K562 (cell line): ENCODE results near the gene MIP. TPM values are rescaled to one million over a fixed set of nuclear protein-coding genes. Genes with fewer than 3 reads are reported as not detected.

Experiments used
- ASH1L ChIP-seq: fragments of 450-650 bp; IDR thresholded peaks from 2 replicates; pipeline ENCODE4 v1.6.1; 2018; ENCODE audit warnings: borderline replicate concordance, mild to moderate bottlenecking, low read depth; ENCODE audit not compliant: partially characterized antibody
- CBX2 ChIP-seq: fragments of 200-600 bp; sonication (generic); IDR thresholded peaks from one replicate; pipeline ENCODE4 v1.6.1; 2012; ENCODE audit warnings: mild to moderate bottlenecking, low read length, inconsistent platforms; ENCODE audit not compliant: insufficient read depth, poor library complexity, severe bottlenecking
- CBX3 ChIP-seq, 2 experiments: IDR thresholded peaks; 1 replicate in 1 of 2; 2 replicates in 1 of 2; pipeline ENCODE4 v1.6.1; 2012; ENCODE audit warnings: inconsistent platforms in 2 of 2, low read length in 2 of 2, borderline replicate concordance in 1 of 2, control low read depth in 1 of 2
- EGR1 ChIP-seq: fragments of 450-650 bp; conservative IDR thresholded peaks from 2 replicates; pipeline ENCODE4 v1.6.1; 2017; ENCODE audit warnings: mild to moderate bottlenecking
- GATAD2A ChIP-seq: fragments of 450-650 bp; IDR thresholded peaks from 2 replicates; pipeline ENCODE4 v1.6.1; 2017
- HEY1 ChIP-seq: fragments of 250-450 bp; sonication (Bioruptor Pico); IDR thresholded peaks from 2 replicates; pipeline ENCODE4 v1.5.0; 2020; ENCODE audit warnings: mild to moderate bottlenecking, moderate library complexity, borderline replicate concordance
- ILK ChIP-seq: fragments of 450-650 bp; IDR thresholded peaks from 2 replicates; pipeline ENCODE4 v1.6.1; 2016; ENCODE audit warnings: missing genetic modification characterization, low read depth, mild to moderate bottlenecking, missing compliant biosample characterization, moderate library complexity, borderline replicate concordance
- L3MBTL2 ChIP-seq: fragments of 450-650 bp; IDR thresholded peaks from 2 replicates; pipeline ENCODE4 v1.6.1; 2016; ENCODE audit warnings: mild to moderate bottlenecking, moderate library complexity
- LEF1 ChIP-seq: fragments of 450-650 bp; IDR thresholded peaks from 2 replicates; pipeline ENCODE4 v1.6.1; 2016; ENCODE audit warnings: mild to moderate bottlenecking
- MEIS2 ChIP-seq: fragments of 450-650 bp; IDR thresholded peaks from 2 replicates; pipeline ENCODE4 v1.6.1; 2014; ENCODE audit warnings: mild to moderate bottlenecking; ENCODE audit not compliant: partially characterized antibody
- NR2C2 ChIP-seq, 2 experiments: fragments of 200-800 bp in 1 of 2; sonication (Bioruptor generic) in 1 of 2; sonication (generic) in 1 of 2; formaldehyde crosslinking in 1 of 2; IDR thresholded peaks; 2 replicates each; pipeline versions ENCODE4 v1.6.1 to v1.8.0; 2016 to 2022; ENCODE audit warnings: mild to moderate bottlenecking in 1 of 2, missing compliant biosample characterization in 1 of 2, missing genetic modification characterization in 1 of 2, missing genetic modification reagents in 1 of 2
- NUFIP1 ChIP-seq: fragments of 450-650 bp; IDR thresholded peaks from 2 replicates; pipeline ENCODE4 v1.6.1; 2018; ENCODE audit not compliant: partially characterized antibody
- PHB2 ChIP-seq: fragments of 450-650 bp; IDR thresholded peaks from 2 replicates; pipeline ENCODE4 v1.6.1; 2017; ENCODE audit warnings: low read depth
- SMARCB1 ChIP-seq: IDR thresholded peaks from 2 replicates; pipeline ENCODE4 v1.6.1; 2011; ENCODE audit warnings: improper control_type of control experiment, low read depth; ENCODE audit not compliant: insufficient read length
- ZNF124 ChIP-seq: sonication (generic); formaldehyde crosslinking; IDR thresholded peaks from 2 replicates; pipeline ENCODE4 v1.8.1; 2022; ENCODE audit warnings: missing genetic modification reagents
- ZNF668 ChIP-seq: fragments of 250-450 bp; sonication (Bioruptor Pico); IDR thresholded peaks from 2 replicates; pipeline ENCODE4 v1.8.0; 2022; ENCODE audit warnings: mild to moderate bottlenecking, inconsistent platforms
- ZNF76 ChIP-seq: fragments of 250-450 bp; sonication (Bioruptor Pico); IDR thresholded peaks from 2 replicates; pipeline ENCODE4 v1.4.0; 2020; ENCODE audit warnings: mild to moderate bottlenecking, moderate library complexity, borderline replicate concordance
- polyA plus RNA-seq, 8 experiments: library from polyadenylated mRNA; depleted of rRNA in 4 of 8; stranded (reverse) in 5 of 8; unstranded in 3 of 8; fragments of >200 nt; fragmentation: Nextera tagmentation in 2 of 8; fragmentation: Illumina TruSeq in 1 of 8; extraction: Ambion mirVana in 2 of 8; extraction: Trizol in 1 of 8; gene quantifications; 2 replicates each; pipeline versions ENCODE4 v1.2.1 to v1.2.3, GENCODE V29; 2011 to 2014; ENCODE audit warnings: inconsistent platforms in 1 of 8, missing spikeins in 1 of 8
- total RNA-seq, 7 experiments: library from RNA; depleted of rRNA in 6 of 7; stranded (reverse); fragments of >200 nt in 6 of 7; fragmentation: Illumina TruSeq in 2 of 7; extraction: Trizol in 2 of 7; gene quantifications; 2 replicates each; pipeline versions ENCODE4 v1.2.1 to v1.2.3, GENCODE V29; 2011 to 2021; ENCODE audit warnings: low replicate concordance in 1 of 7
- TF ChIP-seq, protein P1 (sequence below): fragments of 250-450 bp; sonication (Bioruptor Pico); IDR thresholded peaks from 2 replicates; pipeline ENCODE4 v1.4.0; 2020; ENCODE audit warnings: mild to moderate bottlenecking, moderate library complexity
- TF ChIP-seq, protein P2 (sequence below): fragments of 250-450 bp; sonication (Bioruptor Pico); IDR thresholded peaks from 2 replicates; pipeline ENCODE4 v1.8.0; 2022; ENCODE audit warnings: inconsistent platforms, mild to moderate bottlenecking, moderate library complexity, borderline replicate concordance
- TF ChIP-seq, protein P3 (sequence below), 2 experiments: fragments of 150-350 bp in 1 of 2; IDR thresholded peaks; 2 replicates each; pipeline ENCODE4 v1.6.1; 2012 to 2016; ENCODE audit warnings: low read depth in 2 of 2, low read length in 2 of 2, mild to moderate bottlenecking in 1 of 2, moderate library complexity in 1 of 2

MIP gene
- total and polyA plus RNA-seq, 9 of the 15 experiments (the other 6 are each of a cell fraction or from before 2014, with no cell fraction given) = 0.09 to 0.36 (median 0.19) TPM; not detected in 5

DNA sequence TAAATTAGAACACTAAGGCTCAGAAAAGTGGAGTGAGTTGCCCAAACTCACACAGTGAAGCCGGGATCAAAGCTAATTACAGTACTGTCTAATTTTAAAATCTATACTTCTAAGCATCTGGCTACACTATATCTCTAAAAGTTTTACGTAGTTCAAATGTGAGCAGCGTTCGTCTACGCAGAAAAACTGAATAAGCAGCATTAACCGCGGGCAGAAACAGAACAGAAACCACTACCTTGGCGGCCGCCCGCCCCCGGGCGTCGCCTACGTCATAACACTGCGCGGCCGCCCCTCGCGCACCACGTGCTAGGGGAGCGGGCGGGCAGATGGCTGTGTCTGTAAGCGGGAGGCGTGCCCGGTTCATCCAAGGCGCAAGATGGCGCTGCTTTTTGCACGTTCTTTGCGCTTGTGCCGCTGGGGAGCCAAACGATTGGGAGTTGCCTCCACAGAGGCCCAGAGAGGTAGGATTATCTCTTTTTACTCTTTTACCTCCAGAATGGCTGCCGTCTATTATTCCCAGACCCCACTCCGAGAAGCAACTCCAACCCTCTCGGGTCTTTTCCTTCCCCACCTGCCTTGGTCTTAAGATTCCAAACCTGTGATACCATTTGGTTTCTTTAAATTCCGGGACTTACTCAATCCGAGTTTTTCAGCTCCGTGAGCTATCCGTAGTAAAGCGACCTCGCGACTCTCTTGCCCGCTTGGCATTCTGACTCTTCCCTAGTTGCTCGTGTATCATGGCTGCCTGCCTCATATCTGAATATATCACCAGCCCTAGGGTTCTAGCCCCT is 14.0 kb upstream of the MIP start, which contains the start of gene SPRYD4 (continued):
- TF ChIP-seq, protein P1, sequence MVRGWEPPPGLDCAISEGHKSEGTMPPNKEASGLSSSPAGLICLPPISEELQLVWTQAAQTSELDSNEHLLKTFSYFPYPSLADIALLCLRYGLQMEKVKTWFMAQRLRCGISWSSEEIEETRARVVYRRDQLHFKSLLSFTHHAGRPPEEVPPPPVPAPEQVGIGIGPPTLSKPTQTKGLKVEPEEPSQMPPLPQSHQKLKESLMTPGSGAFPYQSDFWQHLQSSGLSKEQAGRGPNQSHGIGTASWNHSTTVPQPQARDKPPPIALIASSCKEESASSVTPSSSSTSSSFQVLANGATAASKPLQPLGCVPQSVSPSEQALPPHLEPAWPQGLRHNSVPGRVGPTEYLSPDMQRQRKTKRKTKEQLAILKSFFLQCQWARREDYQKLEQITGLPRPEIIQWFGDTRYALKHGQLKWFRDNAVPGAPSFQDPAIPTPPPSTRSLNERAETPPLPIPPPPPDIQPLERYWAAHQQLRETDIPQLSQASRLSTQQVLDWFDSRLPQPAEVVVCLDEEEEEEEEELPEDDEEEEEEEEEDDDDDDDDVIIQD (CRISPR knock-in tag) = no peak
- no peak for TF ChIP-seq ZNF124 (CRISPR knock-in tag)
- TF ChIP-seq PHB2 = no peak
- TF ChIP-seq ZNF668 (CRISPR knock-in tag) = no peak
- peak; percentile 54; the same call in 1 of the 2 replicates for TF ChIP-seq LEF1
- no peak for TF ChIP-seq ZNF76 (CRISPR knock-in tag)
- TF ChIP-seq, protein P2, sequence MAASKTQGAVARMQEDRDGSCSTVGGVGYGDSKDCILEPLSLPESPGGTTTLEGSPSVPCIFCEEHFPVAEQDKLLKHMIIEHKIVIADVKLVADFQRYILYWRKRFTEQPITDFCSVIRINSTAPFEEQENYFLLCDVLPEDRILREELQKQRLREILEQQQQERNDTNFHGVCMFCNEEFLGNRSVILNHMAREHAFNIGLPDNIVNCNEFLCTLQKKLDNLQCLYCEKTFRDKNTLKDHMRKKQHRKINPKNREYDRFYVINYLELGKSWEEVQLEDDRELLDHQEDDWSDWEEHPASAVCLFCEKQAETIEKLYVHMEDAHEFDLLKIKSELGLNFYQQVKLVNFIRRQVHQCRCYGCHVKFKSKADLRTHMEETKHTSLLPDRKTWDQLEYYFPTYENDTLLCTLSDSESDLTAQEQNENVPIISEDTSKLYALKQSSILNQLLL (CRISPR knock-in tag) = no peak
- TF ChIP-seq CBX3 (IDR thresholded peaks at IDR 0.05; ENCODE audit: borderline replicate concordance in 1 of 2, low read length in 2 of 2) = peak in 1 of 2 experiments; percentile 67; a peak in 1 of 3 replicates
- no peak for TF ChIP-seq GATAD2A
- no peak for TF ChIP-seq CBX2
- TF ChIP-seq, protein P3, sequence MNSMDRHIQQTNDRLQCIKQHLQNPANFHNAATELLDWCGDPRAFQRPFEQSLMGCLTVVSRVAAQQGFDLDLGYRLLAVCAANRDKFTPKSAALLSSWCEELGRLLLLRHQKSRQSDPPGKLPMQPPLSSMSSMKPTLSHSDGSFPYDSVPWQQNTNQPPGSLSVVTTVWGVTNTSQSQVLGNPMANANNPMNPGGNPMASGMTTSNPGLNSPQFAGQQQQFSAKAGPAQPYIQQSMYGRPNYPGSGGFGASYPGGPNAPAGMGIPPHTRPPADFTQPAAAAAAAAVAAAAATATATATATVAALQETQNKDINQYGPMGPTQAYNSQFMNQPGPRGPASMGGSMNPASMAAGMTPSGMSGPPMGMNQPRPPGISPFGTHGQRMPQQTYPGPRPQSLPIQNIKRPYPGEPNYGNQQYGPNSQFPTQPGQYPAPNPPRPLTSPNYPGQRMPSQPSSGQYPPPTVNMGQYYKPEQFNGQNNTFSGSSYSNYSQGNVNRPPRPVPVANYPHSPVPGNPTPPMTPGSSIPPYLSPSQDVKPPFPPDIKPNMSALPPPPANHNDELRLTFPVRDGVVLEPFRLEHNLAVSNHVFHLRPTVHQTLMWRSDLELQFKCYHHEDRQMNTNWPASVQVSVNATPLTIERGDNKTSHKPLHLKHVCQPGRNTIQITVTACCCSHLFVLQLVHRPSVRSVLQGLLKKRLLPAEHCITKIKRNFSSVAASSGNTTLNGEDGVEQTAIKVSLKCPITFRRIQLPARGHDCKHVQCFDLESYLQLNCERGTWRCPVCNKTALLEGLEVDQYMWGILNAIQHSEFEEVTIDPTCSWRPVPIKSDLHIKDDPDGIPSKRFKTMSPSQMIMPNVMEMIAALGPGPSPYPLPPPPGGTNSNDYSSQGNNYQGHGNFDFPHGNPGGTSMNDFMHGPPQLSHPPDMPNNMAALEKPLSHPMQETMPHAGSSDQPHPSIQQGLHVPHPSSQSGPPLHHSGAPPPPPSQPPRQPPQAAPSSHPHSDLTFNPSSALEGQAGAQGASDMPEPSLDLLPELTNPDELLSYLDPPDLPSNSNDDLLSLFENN (IDR thresholded peaks at IDR 0.05; ENCODE audit: low read depth in 2 of 2, low read length in 2 of 2) = 0 out of 4 replicates have a peak, but pooled peaks of 1 of the 2 experiments have one; percentile 13
- TF ChIP-seq NUFIP1 = no peak
- no peak for TF ChIP-seq ILK
- no peak for TF ChIP-seq NR2C2 (CRISPR knock-in tag; IDR thresholded peaks at IDR 0.05)
- TF ChIP-seq NR2C2 (tag; IDR thresholded peaks at IDR 0.05) = peak; percentile 82
- TF ChIP-seq ASH1L = no peak
- peak; percentile 96 for TF ChIP-seq L3MBTL2
- TF ChIP-seq EGR1 = peak; percentile 97
- no peak for TF ChIP-seq HEY1 (CRISPR knock-in tag)
- no peak for TF ChIP-seq SMARCB1
- no peak for TF ChIP-seq MEIS2
